HL-60 (cell line): ENCODE data around the gene CRELD1.

Experiments used
- DNase-seq, 2 experiments: peaks; one replicate each; pipeline ENCODE4 v3.0.0-alpha.2; 2010 to 2020; ENCODE audit warnings: low read depth in 1 of 2, low spot score in 1 of 2
- H3K27ac ChIP-seq: fragments of 250-450 bp; sonication (Bioruptor Pico); replicated peaks from 2 replicates; pipeline ENCODE4 v1.5.1; 2020; ENCODE audit warnings: mild to moderate bottlenecking, moderate library complexity
- H3K27me3 ChIP-seq: fragments of 250-450 bp; sonication (Bioruptor Pico); 2 replicates; pipeline ENCODE4 v1.5.1; 2021; ENCODE audit warnings: mild to moderate bottlenecking, moderate library complexity; ENCODE audit not compliant: insufficient read depth, poor library complexity, severe bottlenecking
- H3K4me3 ChIP-seq: replicated peaks from 2 replicates; pipeline ENCODE4 v1.5.1; 2011; ENCODE audit warnings: mild to moderate bottlenecking, control low read depth, low read length; ENCODE audit not compliant: insufficient read depth
- GABPA ChIP-seq: IDR thresholded peaks from 2 replicates; pipeline ENCODE4 v1.6.1; 2012; ENCODE audit warnings: low read depth
- POLR2AphosphoS5 ChIP-seq: IDR thresholded peaks from 2 replicates; pipeline ENCODE4 v1.6.1; 2012; ENCODE audit warnings: low read depth
- SPI1 ChIP-seq: IDR thresholded peaks from 2 replicates; pipeline ENCODE4 v1.6.1; 2012; ENCODE audit warnings: low read depth, mild to moderate bottlenecking, borderline replicate concordance
- TF ChIP-seq, protein P1 (sequence below): IDR thresholded peaks from 2 replicates; pipeline ENCODE4 v1.6.1; 2012; ENCODE audit warnings: low read depth; ENCODE audit not compliant: insufficient replicate concordance
- TF ChIP-seq, protein P2 (sequence below): IDR thresholded peaks from one replicate; pipeline ENCODE4 v1.5.1; 2011; ENCODE audit warnings: low read length, control low read depth, inconsistent platforms; ENCODE audit not compliant: insufficient read depth

CRELD1 gene

GRCh38 chr3:9946112-9947024 lies 12.7 kb downstream of the CRELD1 start:
- Histone ChIP-seq H3K27ac (no peak overlapping the region), H3K4me3 (no peak overlapping the region), H3K27me3 (no peaks in the 10 kb centered on the region)
- no peak for DNase-seq
- TF ChIP-seq, protein P1, sequence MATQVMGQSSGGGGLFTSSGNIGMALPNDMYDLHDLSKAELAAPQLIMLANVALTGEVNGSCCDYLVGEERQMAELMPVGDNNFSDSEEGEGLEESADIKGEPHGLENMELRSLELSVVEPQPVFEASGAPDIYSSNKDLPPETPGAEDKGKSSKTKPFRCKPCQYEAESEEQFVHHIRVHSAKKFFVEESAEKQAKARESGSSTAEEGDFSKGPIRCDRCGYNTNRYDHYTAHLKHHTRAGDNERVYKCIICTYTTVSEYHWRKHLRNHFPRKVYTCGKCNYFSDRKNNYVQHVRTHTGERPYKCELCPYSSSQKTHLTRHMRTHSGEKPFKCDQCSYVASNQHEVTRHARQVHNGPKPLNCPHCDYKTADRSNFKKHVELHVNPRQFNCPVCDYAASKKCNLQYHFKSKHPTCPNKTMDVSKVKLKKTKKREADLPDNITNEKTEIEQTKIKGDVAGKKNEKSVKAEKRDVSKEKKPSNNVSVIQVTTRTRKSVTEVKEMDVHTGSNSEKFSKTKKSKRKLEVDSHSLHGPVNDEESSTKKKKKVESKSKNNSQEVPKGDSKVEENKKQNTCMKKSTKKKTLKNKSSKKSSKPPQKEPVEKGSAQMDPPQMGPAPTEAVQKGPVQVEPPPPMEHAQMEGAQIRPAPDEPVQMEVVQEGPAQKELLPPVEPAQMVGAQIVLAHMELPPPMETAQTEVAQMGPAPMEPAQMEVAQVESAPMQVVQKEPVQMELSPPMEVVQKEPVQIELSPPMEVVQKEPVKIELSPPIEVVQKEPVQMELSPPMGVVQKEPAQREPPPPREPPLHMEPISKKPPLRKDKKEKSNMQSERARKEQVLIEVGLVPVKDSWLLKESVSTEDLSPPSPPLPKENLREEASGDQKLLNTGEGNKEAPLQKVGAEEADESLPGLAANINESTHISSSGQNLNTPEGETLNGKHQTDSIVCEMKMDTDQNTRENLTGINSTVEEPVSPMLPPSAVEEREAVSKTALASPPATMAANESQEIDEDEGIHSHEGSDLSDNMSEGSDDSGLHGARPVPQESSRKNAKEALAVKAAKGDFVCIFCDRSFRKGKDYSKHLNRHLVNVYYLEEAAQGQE, result no peak
- no peak for TF ChIP-seq SPI1
- TF ChIP-seq, protein P2, sequence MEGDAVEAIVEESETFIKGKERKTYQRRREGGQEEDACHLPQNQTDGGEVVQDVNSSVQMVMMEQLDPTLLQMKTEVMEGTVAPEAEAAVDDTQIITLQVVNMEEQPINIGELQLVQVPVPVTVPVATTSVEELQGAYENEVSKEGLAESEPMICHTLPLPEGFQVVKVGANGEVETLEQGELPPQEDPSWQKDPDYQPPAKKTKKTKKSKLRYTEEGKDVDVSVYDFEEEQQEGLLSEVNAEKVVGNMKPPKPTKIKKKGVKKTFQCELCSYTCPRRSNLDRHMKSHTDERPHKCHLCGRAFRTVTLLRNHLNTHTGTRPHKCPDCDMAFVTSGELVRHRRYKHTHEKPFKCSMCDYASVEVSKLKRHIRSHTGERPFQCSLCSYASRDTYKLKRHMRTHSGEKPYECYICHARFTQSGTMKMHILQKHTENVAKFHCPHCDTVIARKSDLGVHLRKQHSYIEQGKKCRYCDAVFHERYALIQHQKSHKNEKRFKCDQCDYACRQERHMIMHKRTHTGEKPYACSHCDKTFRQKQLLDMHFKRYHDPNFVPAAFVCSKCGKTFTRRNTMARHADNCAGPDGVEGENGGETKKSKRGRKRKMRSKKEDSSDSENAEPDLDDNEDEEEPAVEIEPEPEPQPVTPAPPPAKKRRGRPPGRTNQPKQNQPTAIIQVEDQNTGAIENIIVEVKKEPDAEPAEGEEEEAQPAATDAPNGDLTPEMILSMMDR, result no peak
- TF ChIP-seq GABPA, result no peak
- TF ChIP-seq POLR2AphosphoS5, result no peak

- H3K4me3 ChIP-seq, result no peak overlapping the region
- no peak overlapping the region for H3K27ac ChIP-seq
- TF ChIP-seq GABPA (no peak), SPI1 (no peak), POLR2AphosphoS5 (no peak)
- TF ChIP-seq, protein P1, result no peak
- TF ChIP-seq, protein P2, result no peak
- DNase-seq, result no peak
- H3K27me3 ChIP-seq, result no peaks in the 10 kb centered on the region
Observed at GRCh38 chr3:9947025-9947995, 13.7 kb downstream of the CRELD1 start.

- no peak for DNase-seq
- no peak for TF ChIP-seq POLR2AphosphoS5
- TF ChIP-seq, protein P1, result no peak
- no peak for TF ChIP-seq SPI1
- no peak for TF ChIP-seq GABPA
- TF ChIP-seq, protein P2, result no peak
- no peaks in the 10 kb centered on the region for H3K27me3 ChIP-seq
- no peak overlapping the region for H3K4me3 ChIP-seq
- H3K27ac ChIP-seq, result no peak overlapping the region
Observed at GRCh38 chr3:9948586-9948985, 15.0 kb downstream of the CRELD1 start.
